ENCODE measurements around the gene ARFIP2.

DNA sequence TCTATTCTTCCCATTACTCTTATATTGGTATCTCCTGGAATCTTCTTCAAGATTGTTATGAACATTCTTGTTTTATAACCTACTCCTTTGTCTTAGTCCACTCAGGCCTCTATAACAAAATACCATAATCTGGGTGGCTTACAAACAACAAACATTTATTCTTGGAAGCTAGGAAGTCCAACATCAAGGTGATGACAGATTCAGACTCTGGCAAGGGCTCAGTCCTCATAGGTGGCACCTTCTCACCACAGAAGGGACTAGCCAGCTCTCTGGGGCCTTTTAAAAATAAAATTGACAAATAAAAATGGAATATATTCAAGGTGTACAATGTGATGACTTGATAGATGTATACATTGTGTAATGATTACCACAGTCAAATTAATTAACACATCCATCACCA lies 35.7 kb upstream of the ARFIP2 start:
- no peak for TF ChIP-seq POLR2A (IDR thresholded peaks at IDR 0.05; ENCODE audit: low read depth, low read length)
- no peak for TF ChIP-seq POLR2AphosphoS5 (IDR thresholded peaks at IDR 0.05; ENCODE audit: low read depth, low read length)
- TF ChIP-seq TAF1 (IDR thresholded peaks at IDR 0.05; ENCODE audit: borderline replicate concordance, low read depth, low read length) = no peak

Data from GM12892 (cell line).